HepG2 (cell line): ENCODE data around the gene SGSH. TPM values are rescaled to one million over a fixed set of nuclear protein-coding genes. Genes with fewer than 3 reads are reported as not detected.

Experiments used
- ATF7 ChIP-seq, 2 experiments: fragments of 450-650 bp in 1 of 2; sonication (generic) in 1 of 2; formaldehyde crosslinking in 1 of 2; IDR thresholded peaks; 2 replicates each; pipeline versions ENCODE4 v1.4.0 to v1.6.1; 2016 to 2020; ENCODE audit warnings: antibody characterized with exemption in 1 of 2, mild to moderate bottlenecking in 1 of 2, missing genetic modification reagents in 1 of 2
- ATF7-NPFF ChIP-seq: sonication (generic); formaldehyde crosslinking; IDR thresholded peaks from 2 replicates; pipeline ENCODE4 v1.8.1; 2023; ENCODE audit warnings: mild to moderate bottlenecking, low read depth, missing genetic modification reagents, moderate library complexity
- CAMTA2 ChIP-seq: sonication (generic); formaldehyde crosslinking; IDR thresholded peaks from 2 replicates; pipeline ENCODE4 v1.4.0; 2020; ENCODE audit warnings: mild to moderate bottlenecking, missing genetic modification reagents, borderline replicate concordance
- DMTF1 ChIP-seq: sonication (generic); formaldehyde crosslinking; IDR thresholded peaks from 2 replicates; pipeline ENCODE4 v1.4.0; 2020; ENCODE audit warnings: mild to moderate bottlenecking, missing genetic modification reagents
- ELF1 ChIP-seq: sonication (generic); formaldehyde crosslinking; IDR thresholded peaks from 2 replicates; pipeline ENCODE4 v1.4.0; 2020; ENCODE audit warnings: missing genetic modification reagents
- FOXM1 ChIP-seq: sonication (generic); formaldehyde crosslinking; IDR thresholded peaks from 2 replicates; pipeline ENCODE4 v1.5.0; 2020; ENCODE audit warnings: missing genetic modification reagents
- HDAC6 ChIP-seq: fragments of 200-600 bp; sonication (generic); IDR thresholded peaks from 2 replicates; pipeline ENCODE4 v1.7.0; 2017; ENCODE audit warnings: mild to moderate bottlenecking, antibody characterized with exemption, low read length, low read depth
- HMGA1 ChIP-seq: sonication (generic); formaldehyde crosslinking; conservative IDR thresholded peaks from 2 replicates; pipeline ENCODE4 v1.4.0; 2020; ENCODE audit warnings: missing genetic modification reagents
- IRX3 ChIP-seq: sonication (generic); formaldehyde crosslinking; IDR thresholded peaks from 2 replicates; pipeline ENCODE4 v1.8.1; 2023; ENCODE audit warnings: mild to moderate bottlenecking, low read depth, missing genetic modification reagents, borderline replicate concordance
- NR1H2 ChIP-seq: sonication (generic); formaldehyde crosslinking; IDR thresholded peaks from 2 replicates; pipeline ENCODE4 v1.8.1; 2022; ENCODE audit warnings: low read depth, missing genetic modification reagents, borderline replicate concordance
- PHF5A ChIP-seq: IDR thresholded peaks from one replicate; pipeline ENCODE4 v1.6.1; 2018; ENCODE audit warnings: low read depth, missing genetic modification reagents; ENCODE audit not compliant: unreplicated experiment
- POGK ChIP-seq: sonication (generic); formaldehyde crosslinking; conservative IDR thresholded peaks from 2 replicates; pipeline ENCODE4 v1.8.0; 2022; ENCODE audit warnings: mild to moderate bottlenecking, moderate library complexity, missing genetic modification reagents
- POLR2A ChIP-seq, 2 experiments: IDR thresholded peaks; 2 replicates each; pipeline ENCODE4 v1.6.1; 2011; ENCODE audit warnings: low read depth in 2 of 2, low read length in 2 of 2, mild to moderate bottlenecking in 1 of 2, moderate library complexity in 1 of 2; ENCODE audit not compliant: insufficient read depth in 1 of 2
- TOE1 ChIP-seq: sonication (generic); formaldehyde crosslinking; IDR thresholded peaks from 2 replicates; pipeline ENCODE4 v1.4.0; 2020; ENCODE audit warnings: mild to moderate bottlenecking, missing genetic modification reagents
- ZC3H4 ChIP-seq: sonication (generic); formaldehyde crosslinking; IDR thresholded peaks from 2 replicates; pipeline ENCODE4 v1.4.0; 2020; ENCODE audit warnings: missing genetic modification reagents, borderline replicate concordance
- ZFX ChIP-seq: sonication (generic); formaldehyde crosslinking; IDR thresholded peaks from 2 replicates; pipeline ENCODE4 v1.4.0; 2020; ENCODE audit warnings: mild to moderate bottlenecking, low read depth, missing genetic modification reagents, moderate library complexity
- ZNF234 ChIP-seq: sonication (generic); formaldehyde crosslinking; conservative IDR thresholded peaks from 2 replicates; pipeline ENCODE4 v1.5.1; 2020; ENCODE audit warnings: mild to moderate bottlenecking, missing genetic modification reagents
- ZNF562 ChIP-seq: sonication (generic); formaldehyde crosslinking; IDR thresholded peaks from 2 replicates; pipeline ENCODE4 v1.8.0; 2022; ENCODE audit warnings: missing genetic modification reagents, borderline replicate concordance
- ZNF768 ChIP-seq: sonication (generic); formaldehyde crosslinking; IDR thresholded peaks from 2 replicates; pipeline ENCODE4 v1.4.0; 2020; ENCODE audit warnings: missing genetic modification reagents
- polyA plus RNA-seq, 8 experiments: library from polyadenylated mRNA; depleted of rRNA in 3 of 8; stranded (reverse) in 7 of 8; unstranded in 1 of 8; fragments of >200 nt; fragmentation: Illumina TruSeq in 4 of 8; extraction: Trizol in 4 of 8; gene quantifications; 2 replicates each; pipeline versions ENCODE4 v1.2.1 to v1.2.3, GENCODE V29; 2011 to 2016; ENCODE audit warnings: low read depth in 4 of 8, missing spikeins in 1 of 8, mixed read lengths in 1 of 8; ENCODE audit not compliant: insufficient read depth in 1 of 8
- total RNA-seq, 5 experiments: library from RNA; depleted of rRNA; stranded (reverse); fragments of >200 nt; fragmentation: Illumina TruSeq; extraction: Trizol; gene quantifications; 2 replicates each; pipeline ENCODE4 v1.2.3, GENCODE V29; 2016; ENCODE audit warnings: low read depth in 1 of 5
- TF ChIP-seq, protein P1 (sequence below): sonication (generic); formaldehyde crosslinking; IDR thresholded peaks from 2 replicates; pipeline ENCODE4 v1.4.0; 2020; ENCODE audit warnings: missing genetic modification reagents
- TF ChIP-seq, protein P2 (sequence below): sonication (generic); formaldehyde crosslinking; IDR thresholded peaks from 2 replicates; pipeline ENCODE4 v1.5.0; 2020; ENCODE audit warnings: mild to moderate bottlenecking, missing genetic modification reagents
- TF ChIP-seq, protein P3 (sequence below): sonication (generic); formaldehyde crosslinking; IDR thresholded peaks from 2 replicates; pipeline ENCODE4 v1.8.0; 2022; ENCODE audit warnings: missing genetic modification reagents, low read depth, mild to moderate bottlenecking, borderline replicate concordance

SGSH gene
- total and polyA plus RNA-seq, 2 of the 13 experiments (the other 11 are each of a cell fraction or from before 2014, with no cell fraction given) = 12.2 to 17.6 TPM

DNA sequence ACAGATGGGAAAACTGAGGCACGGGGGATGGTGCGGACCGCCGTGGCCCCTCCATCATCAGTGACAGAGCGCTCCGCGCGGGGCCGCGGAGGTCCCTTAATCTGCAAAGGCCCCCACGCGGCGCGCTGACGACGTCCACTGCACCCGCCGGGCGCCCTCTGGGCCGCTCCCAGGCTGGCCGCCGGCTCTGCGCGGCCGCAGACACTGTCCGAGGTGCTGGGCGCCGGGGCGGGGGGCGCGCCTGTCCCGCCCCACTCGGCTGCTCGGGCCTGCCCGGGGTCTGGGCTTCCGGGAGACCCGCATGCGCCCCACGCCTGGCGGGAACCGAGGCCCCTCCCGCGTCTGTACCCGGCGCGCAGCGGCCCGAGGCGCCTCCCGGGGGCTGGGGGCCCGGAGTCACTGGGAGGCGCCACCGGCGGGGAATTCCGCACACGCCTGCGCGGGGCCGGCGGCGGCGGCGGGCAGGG, 40.0 kb upstream of the SGSH start (continued):
- peak; percentile 59; the same call in 1 of the 2 replicates for TF ChIP-seq POGK (CRISPR knock-in tag)
- TF ChIP-seq ZFX (CRISPR knock-in tag) = peak; percentile 77
- TF ChIP-seq ELF1 (CRISPR knock-in tag) = no peak
- TF ChIP-seq, protein P1, sequence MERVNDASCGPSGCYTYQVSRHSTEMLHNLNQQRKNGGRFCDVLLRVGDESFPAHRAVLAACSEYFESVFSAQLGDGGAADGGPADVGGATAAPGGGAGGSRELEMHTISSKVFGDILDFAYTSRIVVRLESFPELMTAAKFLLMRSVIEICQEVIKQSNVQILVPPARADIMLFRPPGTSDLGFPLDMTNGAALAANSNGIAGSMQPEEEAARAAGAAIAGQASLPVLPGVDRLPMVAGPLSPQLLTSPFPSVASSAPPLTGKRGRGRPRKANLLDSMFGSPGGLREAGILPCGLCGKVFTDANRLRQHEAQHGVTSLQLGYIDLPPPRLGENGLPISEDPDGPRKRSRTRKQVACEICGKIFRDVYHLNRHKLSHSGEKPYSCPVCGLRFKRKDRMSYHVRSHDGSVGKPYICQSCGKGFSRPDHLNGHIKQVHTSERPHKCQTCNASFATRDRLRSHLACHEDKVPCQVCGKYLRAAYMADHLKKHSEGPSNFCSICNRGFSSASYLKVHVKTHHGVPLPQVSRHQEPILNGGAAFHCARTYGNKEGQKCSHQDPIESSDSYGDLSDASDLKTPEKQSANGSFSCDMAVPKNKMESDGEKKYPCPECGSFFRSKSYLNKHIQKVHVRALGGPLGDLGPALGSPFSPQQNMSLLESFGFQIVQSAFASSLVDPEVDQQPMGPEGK (CRISPR knock-in tag) = peak; percentile 95
- no peak for TF ChIP-seq ZC3H4 (CRISPR knock-in tag)
- no peak; the same call in 1 of the 2 replicates for TF ChIP-seq TOE1
- no peak for TF ChIP-seq PHF5A
- no peak for TF ChIP-seq NR1H2 (CRISPR knock-in tag)
- no peak for TF ChIP-seq DMTF1 (CRISPR knock-in tag)
- TF ChIP-seq, protein P2, sequence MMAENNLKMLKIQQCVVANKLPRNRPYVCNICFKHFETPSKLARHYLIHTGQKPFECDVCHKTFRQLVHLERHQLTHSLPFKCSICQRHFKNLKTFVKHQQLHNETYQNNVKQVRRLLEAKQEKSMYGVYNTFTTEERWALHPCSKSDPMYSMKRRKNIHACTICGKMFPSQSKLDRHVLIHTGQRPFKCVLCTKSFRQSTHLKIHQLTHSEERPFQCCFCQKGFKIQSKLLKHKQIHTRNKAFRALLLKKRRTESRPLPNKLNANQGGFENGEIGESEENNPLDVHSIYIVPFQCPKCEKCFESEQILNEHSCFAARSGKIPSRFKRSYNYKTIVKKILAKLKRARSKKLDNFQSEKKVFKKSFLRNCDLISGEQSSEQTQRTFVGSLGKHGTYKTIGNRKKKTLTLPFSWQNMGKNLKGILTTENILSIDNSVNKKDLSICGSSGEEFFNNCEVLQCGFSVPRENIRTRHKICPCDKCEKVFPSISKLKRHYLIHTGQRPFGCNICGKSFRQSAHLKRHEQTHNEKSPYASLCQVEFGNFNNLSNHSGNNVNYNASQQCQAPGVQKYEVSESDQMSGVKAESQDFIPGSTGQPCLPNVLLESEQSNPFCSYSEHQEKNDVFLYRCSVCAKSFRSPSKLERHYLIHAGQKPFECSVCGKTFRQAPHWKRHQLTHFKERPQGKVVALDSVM = peak; percentile 32; the same call in 1 of the 2 replicates
- no peak; the same call in 1 of the 2 replicates for TF ChIP-seq ZNF234 (CRISPR knock-in tag)
- peak in 1 of 2 experiments; percentile 63; a peak in 2 of 4 replicates for TF ChIP-seq POLR2A (IDR thresholded peaks at IDR 0.05; ENCODE audit: insufficient read depth in 1 of 2, low read depth in 2 of 2, low read length in 2 of 2)
- TF ChIP-seq ATF7-NPFF (CRISPR knock-in tag) = peak; percentile 76
- TF ChIP-seq IRX3 = no peak
- no peak for TF ChIP-seq HDAC6
- TF ChIP-seq HMGA1 = no peak
- no peak for TF ChIP-seq ATF7 (IDR thresholded peaks at IDR 0.05)
- TF ChIP-seq ATF7 (CRISPR knock-in tag; IDR thresholded peaks at IDR 0.05) = no peak
- peak; percentile 53; the same call in 1 of the 2 replicates for TF ChIP-seq ZNF562 (CRISPR knock-in tag)
- TF ChIP-seq CAMTA2 (CRISPR knock-in tag) = no peak
- peak; percentile 66 for TF ChIP-seq ZNF768
- TF ChIP-seq FOXM1 (CRISPR knock-in tag) = no peak
- TF ChIP-seq, protein P3, sequence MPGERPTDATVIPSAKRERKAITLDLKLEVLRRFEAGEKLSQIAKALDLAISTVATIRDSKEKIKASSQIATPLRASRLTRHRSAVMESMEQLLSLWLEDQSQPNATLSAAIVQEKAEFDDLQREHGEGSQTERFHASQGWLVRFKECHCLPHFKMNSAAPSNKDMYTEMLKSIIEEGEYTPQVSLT (CRISPR knock-in tag) = no peak
